ENCODE results near the gene PARP4.
"Not testable (repeated sequence)": the region's sequence is repeated elsewhere in the genome, so short reads cannot be mapped to it uniquely, and the experiment has no call there.

PARP4 gene

DNA sequence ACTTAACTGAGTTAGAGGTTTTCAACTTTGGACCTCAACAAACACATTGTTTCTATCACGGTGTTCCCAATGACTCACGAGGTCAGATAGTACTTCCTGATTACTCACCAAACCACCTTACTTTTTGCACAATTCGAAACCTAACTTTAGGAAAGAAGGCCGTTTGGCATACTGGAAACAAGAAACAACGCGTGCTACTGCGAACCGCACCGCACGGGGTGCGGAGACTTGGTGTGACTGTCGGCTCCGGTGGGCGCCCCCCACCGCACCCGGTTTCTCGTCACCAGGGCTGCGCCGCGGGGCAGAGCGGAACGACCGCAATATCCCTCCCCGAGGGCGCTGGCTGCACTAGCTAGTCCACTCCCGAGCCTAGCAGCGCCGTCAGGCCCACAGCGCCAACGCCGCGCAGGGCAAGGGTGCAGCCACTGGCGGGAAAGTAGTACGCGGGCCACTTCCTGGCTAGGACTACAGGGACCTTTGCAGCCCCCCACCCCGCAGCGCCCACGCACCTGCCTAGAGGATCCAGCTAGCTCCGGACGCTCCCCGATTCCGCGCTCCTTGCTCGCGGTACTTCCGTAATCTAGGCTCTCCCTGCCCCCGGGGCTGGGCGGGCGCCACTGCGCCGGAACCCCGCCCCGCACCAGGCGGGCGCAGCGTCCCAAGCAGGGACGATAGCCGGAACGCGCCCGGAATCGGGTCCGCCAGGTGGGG is at the start of gene PARP4:
TSS of gene PARP4 (minus strand) at position 582 of the 711 bp plus-strand sequence. CDS start 9,002 bp downstream, outside the sequence.
- peak; percentile 89 for DNase-seq (ENCODE audit: low read depth, low spot score)

- DNase-seq (ENCODE audit: low read depth, low spot score) = not testable (repeated sequence)
Measured at GRCh38 chr13:24560579-24561187, 48.1 kb upstream of the PARP4 start.

GRCh38 chr13:24559431-24560218 is 47.0 kb upstream of the PARP4 start:
- DNase-seq (ENCODE audit: low read depth, low spot score) = not testable (repeated sequence)

GRCh38 chr13:24557081-24557480 is 44.5 kb upstream of the PARP4 start:
- DNase-seq (ENCODE audit: low read depth, low spot score) = no peak

DNA sequence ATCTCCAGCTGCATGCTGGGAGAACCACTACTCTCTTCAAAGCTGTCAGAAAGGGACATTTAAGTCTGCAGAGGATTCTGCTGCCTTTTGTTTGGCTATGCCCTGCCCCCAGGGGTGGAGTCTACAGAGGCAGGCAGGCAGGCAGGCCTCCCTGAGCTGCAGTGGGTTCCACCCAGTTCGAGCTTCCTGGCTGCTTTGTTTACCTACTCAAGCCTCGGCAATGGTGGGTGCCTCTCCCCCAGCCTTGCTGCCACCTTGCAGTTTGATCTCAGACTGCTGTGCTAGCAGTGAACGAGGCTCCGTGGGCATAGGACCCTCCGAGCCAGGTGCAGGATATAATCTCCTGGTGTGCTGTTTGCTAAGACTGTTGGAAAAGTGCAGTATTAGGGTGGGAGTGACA is 41.3 kb upstream of the PARP4 start:
- not testable (repeated sequence) for DNase-seq (ENCODE audit: low read depth, low spot score)

GRCh38 chr13:24541476-24542352 is 29.1 kb upstream of the PARP4 start:
- peak; percentile 63 for DNase-seq (ENCODE audit: low read depth, low spot score)

GRCh38 chr13:24541127-24541475 is 28.5 kb upstream of the PARP4 start:
- DNase-seq (ENCODE audit: low read depth, low spot score) = no peak

DNA sequence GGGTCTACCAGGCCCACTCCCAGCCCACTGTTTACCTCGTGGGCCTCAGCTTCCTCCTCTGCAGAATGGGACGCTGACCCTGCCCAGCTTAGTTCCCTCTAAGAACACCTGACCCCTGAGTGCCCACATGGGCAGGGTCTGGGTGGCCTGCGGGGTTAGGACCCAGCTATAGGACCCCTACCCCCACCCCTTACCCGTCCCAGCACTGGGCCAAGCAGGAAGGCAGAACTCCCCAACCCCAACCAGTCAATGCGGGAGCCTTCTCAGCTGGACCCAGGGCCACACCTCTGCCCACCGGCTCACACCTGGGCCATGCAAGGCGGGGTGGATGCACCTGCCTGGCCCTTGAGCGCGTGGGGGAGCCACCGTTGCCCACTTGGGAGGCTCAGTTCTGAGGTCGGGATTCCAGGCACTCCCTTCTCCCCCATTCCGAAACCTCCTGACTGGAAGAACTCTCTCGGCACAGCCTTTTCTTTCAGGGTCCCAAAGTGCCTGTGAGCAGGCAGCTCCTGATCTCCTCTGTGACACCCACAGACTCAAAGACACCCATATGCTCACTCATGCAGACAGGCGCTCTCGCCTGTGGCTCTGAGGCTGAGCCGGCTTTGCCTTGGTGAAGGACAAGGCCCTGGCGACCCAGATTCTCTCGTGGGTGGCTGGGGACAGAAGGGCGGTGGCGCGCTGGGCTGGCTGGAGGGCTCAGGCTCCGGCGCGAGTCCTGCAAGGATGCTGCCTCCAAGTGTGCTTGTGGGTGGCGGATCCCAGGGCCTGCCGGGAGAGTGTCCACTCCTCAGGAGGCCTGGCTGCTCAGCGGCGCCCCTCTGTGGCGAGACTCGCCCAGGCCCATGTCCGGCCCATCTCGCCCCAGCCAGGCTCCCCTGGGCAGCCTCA is 27.9 kb upstream of the PARP4 start:
- peak; percentile 66 for DNase-seq (ENCODE audit: low read depth, low spot score)

DNA sequence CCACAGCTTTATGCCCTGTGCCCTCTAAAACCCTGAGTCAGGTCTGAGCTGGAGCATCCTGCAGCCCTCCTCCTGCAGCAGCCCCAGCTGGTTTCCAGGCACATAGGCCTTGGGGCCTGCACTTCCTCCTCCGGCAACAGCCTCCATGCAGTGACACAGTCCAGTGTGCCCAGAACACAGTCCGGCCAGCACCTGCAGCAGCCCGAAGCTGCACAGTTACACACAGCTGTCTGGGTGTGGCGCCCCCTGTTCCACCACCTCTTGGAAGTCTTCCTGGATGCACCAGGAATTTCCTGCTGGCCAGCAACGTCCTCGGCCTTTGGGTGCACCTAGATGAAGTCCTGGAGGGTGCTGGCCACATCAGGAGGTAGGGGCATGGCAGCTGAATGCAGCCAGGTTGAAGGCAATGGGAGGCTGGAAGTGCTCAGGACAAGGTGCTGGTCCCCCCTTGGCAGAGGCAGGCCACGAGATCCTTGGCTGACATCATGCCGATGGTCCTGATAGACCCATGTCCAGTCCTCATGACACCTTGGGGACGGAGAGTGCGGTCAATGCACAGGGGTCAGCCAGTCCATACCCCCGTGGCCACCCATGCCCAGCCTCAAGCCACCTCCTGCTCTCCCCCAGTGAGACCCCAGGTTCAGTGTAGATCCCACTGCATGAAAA is 27.1 kb upstream of the PARP4 start:
- DNase-seq (ENCODE audit: low read depth, low spot score) = no peak

DNA sequence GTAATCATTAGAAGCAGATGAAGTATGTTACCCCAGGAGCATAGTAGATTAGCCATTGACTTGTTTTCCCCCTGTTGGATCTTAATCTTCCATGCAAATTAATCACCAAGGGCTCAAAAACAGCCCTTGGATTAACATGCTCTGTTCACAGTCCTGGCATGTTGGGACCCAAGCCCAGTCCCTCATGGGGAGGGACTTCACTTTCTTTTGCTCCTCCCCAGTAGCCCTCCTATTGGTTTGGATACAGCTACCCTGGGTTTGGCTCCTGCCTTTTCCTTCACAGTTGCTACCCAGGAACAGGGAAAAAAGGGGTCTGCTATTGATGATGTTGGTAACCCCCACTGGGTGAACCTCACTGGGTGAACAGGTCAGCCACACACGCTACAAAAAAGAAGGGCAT is 16.9 kb upstream of the PARP4 start:
- DNase-seq (ENCODE audit: low read depth, low spot score) = no peak

DNA sequence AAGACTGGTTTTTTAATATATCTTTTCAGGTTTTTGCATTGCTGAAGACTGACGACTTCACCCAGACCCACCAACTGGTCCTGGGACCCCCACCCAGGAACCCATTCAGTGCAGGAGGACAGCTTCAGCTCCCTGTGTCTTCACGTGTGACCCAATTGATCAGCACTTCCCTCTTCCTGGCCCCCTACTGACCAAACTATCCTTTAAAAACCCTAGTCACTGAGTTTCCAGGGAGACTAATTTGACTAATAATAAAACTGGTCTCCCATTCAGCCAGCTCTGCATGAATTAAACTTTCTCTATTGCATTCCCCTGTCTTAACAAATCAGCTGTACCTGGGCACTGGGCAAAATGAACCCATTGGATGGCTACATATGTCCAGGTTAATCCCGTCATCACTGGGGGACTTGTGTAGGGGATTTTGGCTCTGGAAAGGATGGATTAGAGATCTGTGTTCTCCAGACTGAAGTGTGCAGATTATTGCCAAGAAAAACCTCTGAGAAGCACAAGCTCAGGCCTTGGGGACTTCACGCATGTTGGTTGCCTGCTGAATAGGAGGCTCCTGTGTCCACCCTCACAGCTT is 16.3 kb upstream of the PARP4 start:
- no peak for DNase-seq (ENCODE audit: low read depth, low spot score)

DNA sequence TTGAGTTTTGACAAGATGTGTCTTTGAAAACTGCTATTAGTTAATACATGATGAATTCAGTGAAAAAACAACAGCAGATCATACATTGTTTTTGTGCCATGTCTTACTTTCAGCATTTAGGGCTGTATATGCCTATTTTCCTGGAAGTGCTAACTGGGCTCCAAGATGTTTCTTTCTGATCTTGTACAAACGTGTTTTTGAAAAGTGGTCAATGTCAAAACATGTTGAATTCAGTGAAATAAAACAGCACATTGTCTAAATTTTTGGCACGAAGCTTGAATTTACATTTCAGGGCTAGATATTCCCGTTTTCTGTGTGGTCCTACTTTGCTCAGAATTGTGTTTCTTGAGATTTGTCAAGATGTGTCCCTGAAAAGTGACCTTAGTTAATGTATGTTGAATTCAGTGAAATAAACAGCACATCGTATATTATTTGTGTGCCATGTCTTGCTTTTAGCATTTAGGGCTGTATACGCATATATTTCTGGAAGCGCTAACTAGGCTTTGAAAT is 14.7 kb upstream of the PARP4 start:
- DNase-seq (ENCODE audit: low read depth, low spot score) = no peak

GRCh38 chr13:24520733-24521132 is 8.2 kb upstream of the PARP4 start:
- DNase-seq (ENCODE audit: low read depth, low spot score) = no peak

- no peak for DNase-seq (ENCODE audit: low read depth, low spot score)
Measured at GRCh38 chr13:24516919-24517318, 4.3 kb upstream of the PARP4 start.

DNA sequence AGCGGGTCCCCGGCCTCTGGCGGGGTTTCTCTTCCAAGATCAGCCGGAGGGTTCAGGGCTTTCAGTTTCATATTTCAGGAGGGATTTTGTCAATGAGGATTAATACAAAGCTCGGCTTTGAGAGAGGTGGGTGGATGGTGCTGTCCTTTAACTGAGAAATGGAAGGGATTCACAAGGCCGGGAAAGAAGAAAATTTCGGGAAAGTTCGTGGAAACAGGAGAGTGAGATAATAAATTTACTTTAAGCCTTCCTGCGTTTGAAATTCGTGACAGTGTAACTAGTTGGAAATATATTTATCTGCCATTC is 283 bp upstream of the PARP4 start:
- no peak for DNase-seq (ENCODE audit: low read depth, low spot score)

- DNase-seq (ENCODE audit: low read depth, low spot score) = no peak
Measured at GRCh38 chr13:24511816-24512196, 772 bp downstream of the PARP4 start.

DNA sequence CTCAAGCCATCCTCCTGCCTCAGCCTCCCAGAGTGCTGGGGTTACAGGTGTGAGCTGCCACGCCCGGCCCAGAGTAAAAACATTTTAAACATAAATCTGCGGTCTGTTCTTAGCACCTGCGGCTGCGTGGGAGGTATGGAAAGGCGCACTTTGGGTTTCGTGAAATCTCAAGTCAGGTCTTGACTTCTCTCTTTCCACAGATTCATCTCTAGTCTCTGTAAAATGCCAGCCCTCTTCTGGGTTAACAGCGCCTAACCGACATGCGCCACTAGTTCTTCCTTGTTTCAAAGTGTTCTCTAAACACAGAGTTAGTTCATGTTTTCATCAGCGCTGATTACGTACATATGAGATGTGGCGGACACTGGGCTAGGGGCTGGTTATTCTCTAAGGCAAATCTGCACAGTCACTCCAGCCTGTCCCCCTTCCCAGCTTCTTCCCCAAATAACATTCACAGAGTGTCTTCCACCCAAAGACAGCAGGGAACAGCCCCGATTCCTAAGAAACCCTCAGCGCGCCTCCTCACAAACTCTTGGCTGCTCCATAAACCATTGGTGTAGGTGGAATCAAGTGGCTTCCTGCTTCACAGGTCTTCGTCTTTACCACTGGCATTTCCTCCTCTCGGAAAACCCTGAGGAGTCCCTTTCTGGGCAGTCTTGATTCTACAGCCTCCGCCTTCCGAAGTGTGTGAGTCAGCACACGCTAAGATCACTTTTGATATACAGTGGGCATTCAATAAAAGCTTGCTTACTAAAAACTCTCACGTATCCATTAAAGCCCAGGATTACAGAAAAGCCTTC is 1.4 kb downstream of the PARP4 start:
- DNase-seq (ENCODE audit: low read depth, low spot score) = peak; percentile 51

DNA sequence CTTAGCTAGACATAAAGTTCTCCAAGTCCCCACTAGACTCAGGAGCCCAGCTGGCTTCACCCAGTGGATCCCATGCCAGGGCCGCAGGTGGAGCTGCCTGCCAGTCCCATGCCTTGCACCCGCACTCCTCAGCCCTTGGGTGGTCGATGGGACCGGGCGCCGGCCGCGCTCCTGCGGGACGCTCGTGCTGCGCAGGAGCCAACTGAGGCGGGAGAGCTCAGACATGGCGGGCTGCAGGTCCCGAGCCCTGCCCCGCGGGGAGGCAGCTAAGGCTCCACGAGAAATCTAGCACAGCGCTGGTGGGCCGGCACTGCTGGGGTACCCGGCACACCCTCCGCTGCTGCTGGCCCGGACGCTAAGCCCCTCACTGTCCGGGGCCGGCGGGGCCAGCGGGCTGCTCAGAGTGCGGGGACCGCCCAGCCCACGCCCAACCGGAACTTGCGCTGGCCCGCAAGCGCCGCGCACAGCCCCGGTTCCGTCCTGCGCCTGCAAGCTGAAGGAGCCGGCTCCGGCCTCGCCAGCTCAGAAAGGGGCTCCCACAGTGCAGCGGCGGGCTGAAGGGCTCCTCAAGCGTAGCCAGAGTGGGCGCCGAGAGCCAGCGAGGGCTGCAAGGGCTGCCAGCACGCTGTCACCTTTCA is 5.8 kb downstream of the PARP4 start:
- DNase-seq (ENCODE audit: low read depth, low spot score) = no peak
